OCI-LY7 (cell line): ENCODE measurements around the gene TMEM53. TPM values are rescaled to one million over a fixed set of nuclear protein-coding genes. Genes with fewer than 3 reads are reported as not detected.

Source experiments
- BruUV-seq: library from RNA; stranded (reverse); fragments of 400-500 nt; replicated peaks from 2 replicates; lab custom pipeline; 2021; lab: Mats Ljungman, UMichigan
- CTCF ChIA-PET: fragments of 300-600 bp; sonication (Branson Sonifier 250); formaldehyde crosslinking; loops from one replicate; lab custom pipeline; 2022; ENCODE audit warnings: antibody characterized with exemption; ENCODE audit not compliant: unreplicated experiment; lab: Charles Lee
- POLR2A ChIA-PET: fragments of 300-600 bp; sonication (Branson Sonifier 250); formaldehyde crosslinking; loops from one replicate; lab custom pipeline; 2022; ENCODE audit warnings: antibody characterized with exemption; lab: Charles Lee
- DNase-seq: peaks from one replicate; pipeline ENCODE4 v3.0.0-alpha.2; 2015; ENCODE audit warnings: low spot score
- H2AFZ ChIP-seq: fragments of 200-600 bp; sonication (generic), shearing (Covaris generic); 2 replicates; pipeline ENCODE4 v1.6.1; 2014; ENCODE audit warnings: mild to moderate bottlenecking, antibody characterized with exemption, low read length, moderate library complexity
- H3K27ac ChIP-seq: fragments of 200-600 bp; sonication (generic); 2 replicates; pipeline ENCODE4 v1.5.1; 2014; ENCODE audit warnings: mixed run types, low read depth, mild to moderate bottlenecking, moderate library complexity, low read length, inconsistent platforms; ENCODE audit not compliant: poor library complexity, severe bottlenecking
- H3K36me3 ChIP-seq: fragments of 200-600 bp; sonication (generic); 2 replicates; pipeline ENCODE4 v1.6.1; 2014; ENCODE audit warnings: mild to moderate bottlenecking, antibody characterized with exemption, low read length, moderate library complexity, mixed read lengths; ENCODE audit not compliant: insufficient read depth
- H3K4me1 ChIP-seq: fragments of 200-600 bp; sonication (generic); 2 replicates; pipeline ENCODE4 v1.5.1; 2014; ENCODE audit warnings: mild to moderate bottlenecking, low read length; ENCODE audit not compliant: insufficient read depth, poor library complexity, severe bottlenecking
- H3K4me2 ChIP-seq: fragments of 200-600 bp; sonication (generic); 2 replicates; pipeline ENCODE4 v1.6.1; 2014; ENCODE audit warnings: mild to moderate bottlenecking, low read length
- H3K4me3 ChIP-seq: fragments of 200-600 bp; sonication (generic); 2 replicates; pipeline ENCODE4 v1.5.1; 2014; ENCODE audit warnings: mild to moderate bottlenecking, low read depth, low read length; ENCODE audit not compliant: poor library complexity, severe bottlenecking
- H3K79me2 ChIP-seq: fragments of 200-600 bp; sonication (generic); 2 replicates; pipeline ENCODE4 v1.6.1; 2016; ENCODE audit warnings: low read depth, mild to moderate bottlenecking, low read length, moderate library complexity, mixed read lengths; ENCODE audit not compliant: insufficient read depth
- H3K9me2 ChIP-seq: fragments of 200-600 bp; sonication (generic); 2 replicates; pipeline ENCODE4 v1.6.1; 2016; ENCODE audit warnings: mild to moderate bottlenecking, low read length, mixed read lengths; ENCODE audit not compliant: insufficient read depth
- H3K9me3 ChIP-seq: fragments of 200-600 bp; sonication (generic); 2 replicates; pipeline ENCODE4 v1.6.1; 2014; ENCODE audit warnings: mild to moderate bottlenecking, mixed run types, low read length, mixed read lengths
- H4K20me1 ChIP-seq: fragments of 200-600 bp; sonication (generic); 2 replicates; pipeline ENCODE4 v1.6.1; 2014; ENCODE audit warnings: mild to moderate bottlenecking, antibody characterized with exemption, low read length, moderate library complexity, mixed read lengths; ENCODE audit not compliant: insufficient read depth
- EZH2phosphoT487 ChIP-seq: fragments of 200-600 bp; sonication (generic); IDR thresholded peaks from 2 replicates; pipeline ENCODE4 v1.6.1; 2018; ENCODE audit warnings: low read depth, borderline replicate concordance, mild to moderate bottlenecking, mixed run types, antibody characterized with exemption, low read length, moderate library complexity, mixed read lengths
- intact Hi-C: fragments of 100-400 bp; cut with micrococcal nuclease; formaldehyde crosslinking; loops from one replicate; pipeline ENCODE4 v1.10.0; 2022; ENCODE audit not compliant: unreplicated experiment
- total RNA-seq, 2 experiments: library from RNA; depleted of rRNA in 1 of 2; stranded (reverse); fragments of >200 nt in 1 of 2; shearing (Covaris generic) in 1 of 2; gene quantifications; 2 replicates each; pipeline ENCODE4 v1.2.3, GENCODE V29; 2014 to 2022
- TF ChIP-seq, protein P1 (sequence below): fragments of 200-600 bp; sonication (generic); conservative IDR thresholded peaks from 2 replicates; pipeline ENCODE4 v1.5.1; 2014; ENCODE audit warnings: mild to moderate bottlenecking, antibody characterized with exemption, low read length, moderate library complexity, mixed read lengths

Gene TMEM53
- total RNA-seq, 2 experiments from 2014 or later = 6.6 to 8.1 TPM

DNA sequence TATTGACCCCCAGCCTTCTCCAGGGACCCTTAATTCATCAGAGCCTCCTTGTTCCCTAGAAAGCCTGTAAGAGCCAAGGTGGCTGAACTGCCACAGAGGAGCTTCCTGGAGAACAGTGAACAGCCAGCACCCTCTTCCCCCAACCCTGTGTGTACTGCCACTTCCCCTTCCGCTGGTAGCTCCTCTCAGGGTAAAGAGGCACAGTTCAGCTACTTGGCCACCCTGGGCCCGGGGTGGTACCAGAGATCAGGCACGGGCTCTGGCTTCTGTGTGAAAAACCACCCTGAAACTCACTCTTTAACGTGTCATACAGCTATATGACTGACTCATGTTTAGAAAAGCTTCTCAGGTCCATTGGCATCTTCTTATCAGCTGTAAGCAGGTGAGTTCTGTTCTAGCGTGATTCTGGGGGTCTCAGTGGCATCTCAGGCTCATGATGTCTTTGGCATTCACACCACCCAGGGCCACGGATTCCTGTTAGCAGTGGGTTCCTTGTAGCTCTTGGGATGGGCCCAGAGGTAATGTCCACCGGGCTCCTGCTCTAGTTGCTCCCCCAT lies 22.6 kb upstream of the TMEM53 start:
- Histone ChIP-seq H3K36me3 (no peaks in the 10 kb centered on the region; the same call in 1 of the 2 replicates), H4K20me1 (no peaks in the 10 kb centered on the region), H3K4me1 (peaks cover 57% of the 10 kb centered on the region), H3K9me2 (no peaks in the 10 kb centered on the region), H3K4me3 (peak overlapping the region; percentile 25), H3K79me2 (no peaks in the 10 kb centered on the region), H3K4me2 (peak overlapping the region; percentile 56), H3K9me3 (no peaks in the 10 kb centered on the region; the same call in 1 of the 2 replicates), H3K27ac (peak overlapping the region; percentile 80), H2AFZ (peak overlapping the region; percentile 28; the same call in 1 of the 2 replicates)
- peak; percentile 73 for DNase-seq
- CTCF ChIA-PET = interaction anchor here (0.6 to 2.2 kb wide), 7 partner anchors 10 to 297 kb away, joined by 3 to 11 read pairs (median 4); partner anchors contain the start of gene TMEM53
- POLR2A ChIA-PET = interaction anchor here (0.7 to 5.7 kb wide), 14 partner anchors 9 to 124 kb away, joined by 3 to 69 read pairs (median 6); partner anchors contain the start of genes ARMH1, RNU5D-1 and TMEM53
- intact Hi-C loops = no loop called here
- BruUV-seq = TSS peak; percentile 60
- no peak for TF ChIP-seq EZH2phosphoT487
- TF ChIP-seq, protein P1, sequence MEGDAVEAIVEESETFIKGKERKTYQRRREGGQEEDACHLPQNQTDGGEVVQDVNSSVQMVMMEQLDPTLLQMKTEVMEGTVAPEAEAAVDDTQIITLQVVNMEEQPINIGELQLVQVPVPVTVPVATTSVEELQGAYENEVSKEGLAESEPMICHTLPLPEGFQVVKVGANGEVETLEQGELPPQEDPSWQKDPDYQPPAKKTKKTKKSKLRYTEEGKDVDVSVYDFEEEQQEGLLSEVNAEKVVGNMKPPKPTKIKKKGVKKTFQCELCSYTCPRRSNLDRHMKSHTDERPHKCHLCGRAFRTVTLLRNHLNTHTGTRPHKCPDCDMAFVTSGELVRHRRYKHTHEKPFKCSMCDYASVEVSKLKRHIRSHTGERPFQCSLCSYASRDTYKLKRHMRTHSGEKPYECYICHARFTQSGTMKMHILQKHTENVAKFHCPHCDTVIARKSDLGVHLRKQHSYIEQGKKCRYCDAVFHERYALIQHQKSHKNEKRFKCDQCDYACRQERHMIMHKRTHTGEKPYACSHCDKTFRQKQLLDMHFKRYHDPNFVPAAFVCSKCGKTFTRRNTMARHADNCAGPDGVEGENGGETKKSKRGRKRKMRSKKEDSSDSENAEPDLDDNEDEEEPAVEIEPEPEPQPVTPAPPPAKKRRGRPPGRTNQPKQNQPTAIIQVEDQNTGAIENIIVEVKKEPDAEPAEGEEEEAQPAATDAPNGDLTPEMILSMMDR = no peak

DNA sequence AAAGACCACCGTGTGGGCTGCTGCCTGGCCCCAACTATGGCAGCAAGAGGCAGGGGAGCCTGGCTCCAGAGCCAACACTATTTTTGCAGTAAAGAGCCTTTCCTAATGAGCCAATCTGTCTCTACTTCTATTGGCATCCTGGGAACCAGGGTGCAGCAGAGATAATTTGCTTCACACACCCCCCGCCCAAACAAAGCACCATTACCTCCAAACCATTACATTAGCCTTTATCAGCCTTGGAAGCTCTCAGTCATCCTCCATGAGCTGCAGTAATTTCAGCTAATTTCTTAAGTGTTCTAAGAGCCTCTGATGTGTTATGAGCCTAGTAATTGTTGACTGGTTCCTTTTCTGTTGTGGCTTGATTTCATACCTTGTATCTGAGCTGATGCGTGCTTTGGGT lies 21.8 kb upstream of the TMEM53 start:
- intact Hi-C loops = no loop called here
- no peaks in the 10 kb centered on the region; the same call in 1 of the 2 replicates for H3K36me3 ChIP-seq
- peaks cover 57% of the 10 kb centered on the region for H3K4me1 ChIP-seq
- CTCF ChIA-PET = interaction anchor here (0.6 to 2.2 kb wide), 8 partner anchors 11 to 540 kb away, joined by 3 to 11 read pairs (median 4); partner anchors contain the start of gene TMEM53
- no peaks in the 10 kb centered on the region for H3K79me2 ChIP-seq
- POLR2A ChIA-PET = interaction anchor here (0.6 to 5.7 kb wide), 15 partner anchors 8 to 357 kb away, joined by 3 to 69 read pairs (median 6); partner anchors contain the start of genes ARMH1, RNU5D-1 and TMEM53
- no peaks in the 10 kb centered on the region; the same call in 1 of the 2 replicates for H3K9me3 ChIP-seq
- H3K4me2 ChIP-seq = peak overlapping the region; percentile 56
- no peaks in the 10 kb centered on the region for H3K9me2 ChIP-seq
- BruUV-seq = no TSS peak
- H3K27ac ChIP-seq = peak overlapping the region; percentile 80
- no peak overlapping the region for H3K4me3 ChIP-seq
- no peaks in the 10 kb centered on the region for H4K20me1 ChIP-seq
- TF ChIP-seq, protein P1 = no peak
- TF ChIP-seq EZH2phosphoT487 = no peak
- no peak for DNase-seq
- peak overlapping the region; percentile 28; the same call in 1 of the 2 replicates for H2AFZ ChIP-seq
